Kidney (tissue), 14 donors: ENCODE results near the gene YPEL2. TPM values are rescaled to one million over a fixed set of nuclear protein-coding genes. Genes with fewer than 3 reads are reported as not detected.

ENCODE experiments used
- DNase-seq, 5 donors: peaks; one replicate each; pipeline ENCODE4 v3.0.0-alpha.2; 2013 to 2020
- FAIRE-seq: peaks from 2 replicates; lab custom pipeline; 2012; peaks lifted over from hg19 to GRCh38; lab: Jason Lieb, UNC
- H3K27ac ChIP-seq, 2 donors: one replicate each; pipeline ENCODE4 v1.7.0; 2013; ENCODE audit warnings: low read depth in 2 of 2, low read length in 2 of 2, inconsistent platforms in 1 of 2
- H3K27me3 ChIP-seq: one replicate; pipeline ENCODE4 v1.7.1; 2013; ENCODE audit warnings: low read length, inconsistent platforms; ENCODE audit not compliant: control insufficient read depth, insufficient read depth
- H3K36me3 ChIP-seq, 3 donors: one replicate each; pipeline versions ENCODE4 v1.7.0 to v1.7.1; 2013; ENCODE audit warnings: low read length in 3 of 3, control low read depth in 1 of 3, inconsistent platforms in 1 of 3; ENCODE audit not compliant: insufficient read depth in 3 of 3, control insufficient read depth in 2 of 3
- H3K4me1 ChIP-seq, 3 donors: one replicate each; pipeline versions ENCODE4 v1.7.0 to v1.7.1; 2013; ENCODE audit warnings: low read length in 3 of 3, inconsistent platforms in 1 of 3, low read depth in 1 of 3; ENCODE audit not compliant: control insufficient read depth in 2 of 3, insufficient read depth in 2 of 3
- H3K4me3 ChIP-seq, 3 donors: one replicate each; pipeline versions ENCODE4 v1.7.0 to v1.8.1; 2013; ENCODE audit warnings: low read length in 3 of 3, control low read depth in 1 of 3, inconsistent platforms in 1 of 3
- H3K9ac ChIP-seq, 3 donors: one replicate each; pipeline versions ENCODE4 v1.7.0 to v1.7.1; 2013; ENCODE audit warnings: low read length in 3 of 3, control low read depth in 1 of 3, inconsistent platforms in 1 of 3
- H3K9me3 ChIP-seq, 3 donors: one replicate each; pipeline versions ENCODE4 v1.7.0 to v1.7.1; 2013; ENCODE audit warnings: low read length in 3 of 3, control low read depth in 1 of 3, inconsistent platforms in 1 of 3; ENCODE audit not compliant: control insufficient read depth in 2 of 3, insufficient read depth in 1 of 3
- CTCF ChIP-seq: IDR thresholded peaks from 3 replicates; pipeline ENCODE4 v1.5.1; 2012; ENCODE audit warnings: mild to moderate bottlenecking, moderate library complexity, borderline replicate concordance; ENCODE audit not compliant: insufficient read depth; ENCODE audit errors: extremely low read depth
- intact Hi-C: fragments of 100-400 bp; cut with DNase I; formaldehyde crosslinking; loops from one replicate; pipeline ENCODE4 v1.11.1; 2022
- polyA plus RNA-seq: library from polyadenylated mRNA; stranded (reverse); fragments of 350-450 nt; fragmentation: Illumina TruSeq; extraction: RNeasy Lipid Tissue Mini Kit (QIAGEN cat#74804); gene quantifications from one replicate; pipeline ENCODE4 v1.2.3, GENCODE V29; 2014; ENCODE audit warnings: low read depth, low replicate concordance; ENCODE audit not compliant: insufficient read depth
- total RNA-seq: library from RNA; stranded (reverse); fragmentation: NEBNext Ultra II Directional; extraction: Animal tissue kit (Norgen Biotek cat#: 25700); gene quantifications from one replicate; pipeline ENCODE4 v1.2.1, GENCODE V29; 2021
- donor health status: control.
- donor health status: control.
- donor health status: control.
- donor health status: control.
- donor health status: control.
- donor health status: DM: yes; HTN: yes; CAD: no.
- donor health status: Normal renal cell carcinoma (clear cell type).

The YPEL2 gene
- total and polyA plus RNA-seq, 2 donors from 2014 or later: 9.0 to 53.6 TPM

DNA sequence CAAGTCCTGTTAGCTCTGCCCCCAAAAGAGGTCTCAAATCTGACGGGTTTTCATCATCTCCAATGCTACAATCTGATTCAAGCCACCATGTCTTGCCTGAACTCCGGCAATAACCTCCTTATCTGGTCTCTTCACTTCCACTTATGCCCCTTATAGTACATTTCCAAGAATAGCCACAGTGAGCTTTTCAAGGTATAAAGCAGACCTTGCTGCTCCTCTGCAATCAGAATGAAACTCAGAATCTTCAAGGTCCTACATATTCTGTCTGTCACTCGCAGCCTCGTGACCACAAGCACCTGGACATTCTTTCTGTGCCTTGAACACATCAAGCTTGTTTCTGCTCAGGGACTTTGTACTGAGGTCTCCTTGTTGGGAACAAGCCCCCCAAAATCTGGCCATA lies 84.7 kb downstream of the YPEL2 start:
- no peak overlapping the region for H3K4me3 ChIP-seq
- no peaks in the 10 kb centered on the region for H3K27me3 ChIP-seq
- H3K27ac ChIP-seq: no peak overlapping the region
- no peak for DNase-seq
- TF ChIP-seq CTCF: no peak
- no peak overlapping the region for H3K9ac ChIP-seq
- no peaks in the 10 kb centered on the region for H3K36me3 ChIP-seq
- FAIRE-seq: no peak
- H3K9me3 ChIP-seq: no peaks in the 10 kb centered on the region
- peaks cover 0 to 8% (median 0%) of the 10 kb centered on the region in 3 donors for H3K4me1 ChIP-seq
- intact Hi-C loops: no loop called here

- no peak for TF ChIP-seq CTCF
- H3K27ac ChIP-seq: no peak overlapping the region
- H3K36me3 ChIP-seq: no peaks in the 10 kb centered on the region
- no peak overlapping the region for H3K4me3 ChIP-seq
- peaks cover 0 to 8% (median 0%) of the 10 kb centered on the region in 3 donors for H3K4me1 ChIP-seq
- H3K27me3 ChIP-seq: no peaks in the 10 kb centered on the region
- no peak overlapping the region for H3K9ac ChIP-seq
- DNase-seq (no peak), FAIRE-seq (no peak)
- no peaks in the 10 kb centered on the region for H3K9me3 ChIP-seq
- intact Hi-C loops: no loop called here
These were observed 86.0 kb downstream of the YPEL2 start for GRCh38 chr17:59417452-59417851.

GRCh38 chr17:59418732-59419166 lies 87.3 kb downstream of the YPEL2 start:
- DNase-seq (no peak), FAIRE-seq (no peak)
- Histone ChIP-seq H3K4me3 (no peak overlapping the region), H3K27ac (no peak overlapping the region), H3K9ac (no peak overlapping the region), H3K27me3 (no peaks in the 10 kb centered on the region), H3K36me3 (no peaks in the 10 kb centered on the region), H3K4me1 (peaks cover 0 to 17% (median 12%) of the 10 kb centered on the region in 3 donors), H3K9me3 (no peaks in the 10 kb centered on the region)
- intact Hi-C loops: no loop called here
- no peak for TF ChIP-seq CTCF

- TF ChIP-seq CTCF: no peak
- intact Hi-C loops: no loop called here
- H3K9ac ChIP-seq: no peak overlapping the region
- no peak overlapping the region for H3K27ac ChIP-seq
- FAIRE-seq (no peak), DNase-seq (no peak)
- no peaks in the 10 kb centered on the region for H3K27me3 ChIP-seq
- no peak overlapping the region for H3K4me3 ChIP-seq
- peaks cover 8 to 33% (median 31%) of the 10 kb centered on the region in 3 donors for H3K4me1 ChIP-seq
- H3K36me3 ChIP-seq: no peaks in the 10 kb centered on the region
- H3K9me3 ChIP-seq: no peaks in the 10 kb centered on the region
These were observed 89.4 kb downstream of the YPEL2 start for GRCh38 chr17:59420901-59421300.
